IPS-18c (cell line): ENCODE measurements around the gene ECT2L.
A peak's percentile ranks its signal among the peaks of the same experiment; 100 is the strongest.

ENCODE experiments used
- H3K4me3 ChIP-seq: 2 replicates; pipeline ENCODE4 v1.7.0; 2013; ENCODE audit warnings: low read depth, mild to moderate bottlenecking, low read length, moderate library complexity; ENCODE audit not compliant: insufficient read depth
- H3K9me3 ChIP-seq: one replicate; pipeline ENCODE4 v1.6.1; 2013; ENCODE audit warnings: mild to moderate bottlenecking, low read length, moderate library complexity; ENCODE audit not compliant: control insufficient read depth, insufficient read depth

Gene ECT2L

GRCh38 chr6:138795809-138796603 lies at the start of gene ECT2L:
Gene ECT2L (plus strand): TSS chr6:138796087. CDS start chr6:138813275, 17,188 bp downstream.
- Histone ChIP-seq H3K9me3 (no peaks in the 10 kb centered on the region), H3K4me3 (peak within 1 kb of the TSS; percentile 42)

DNA sequence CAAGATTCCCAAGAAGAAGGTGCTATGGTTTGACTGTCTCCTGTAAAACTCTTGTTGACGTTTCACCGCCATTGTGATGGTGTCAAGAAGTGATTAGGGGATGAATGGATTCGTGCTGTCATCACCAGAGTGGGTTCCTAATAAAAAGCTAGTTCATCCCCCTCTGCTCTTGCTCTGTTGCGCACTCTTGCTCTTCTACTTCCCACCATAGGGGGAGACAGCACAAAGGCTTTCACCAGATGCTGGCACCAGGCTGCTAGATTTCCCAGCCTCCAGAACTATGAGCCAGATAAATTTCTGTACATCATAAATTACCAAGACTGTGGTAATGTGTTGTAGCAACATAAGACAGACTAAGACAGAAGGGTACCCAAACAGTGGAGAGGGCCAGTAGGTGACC lies 43.9 kb upstream of the ECT2L start:
- Histone ChIP-seq H3K4me3 (no peak overlapping the region), H3K9me3 (no peaks in the 10 kb centered on the region)

GRCh38 chr6:138757136-138757535 lies 38.8 kb upstream of the ECT2L start:
- Histone ChIP-seq H3K4me3 (no peak overlapping the region), H3K9me3 (no peaks in the 10 kb centered on the region)

DNA sequence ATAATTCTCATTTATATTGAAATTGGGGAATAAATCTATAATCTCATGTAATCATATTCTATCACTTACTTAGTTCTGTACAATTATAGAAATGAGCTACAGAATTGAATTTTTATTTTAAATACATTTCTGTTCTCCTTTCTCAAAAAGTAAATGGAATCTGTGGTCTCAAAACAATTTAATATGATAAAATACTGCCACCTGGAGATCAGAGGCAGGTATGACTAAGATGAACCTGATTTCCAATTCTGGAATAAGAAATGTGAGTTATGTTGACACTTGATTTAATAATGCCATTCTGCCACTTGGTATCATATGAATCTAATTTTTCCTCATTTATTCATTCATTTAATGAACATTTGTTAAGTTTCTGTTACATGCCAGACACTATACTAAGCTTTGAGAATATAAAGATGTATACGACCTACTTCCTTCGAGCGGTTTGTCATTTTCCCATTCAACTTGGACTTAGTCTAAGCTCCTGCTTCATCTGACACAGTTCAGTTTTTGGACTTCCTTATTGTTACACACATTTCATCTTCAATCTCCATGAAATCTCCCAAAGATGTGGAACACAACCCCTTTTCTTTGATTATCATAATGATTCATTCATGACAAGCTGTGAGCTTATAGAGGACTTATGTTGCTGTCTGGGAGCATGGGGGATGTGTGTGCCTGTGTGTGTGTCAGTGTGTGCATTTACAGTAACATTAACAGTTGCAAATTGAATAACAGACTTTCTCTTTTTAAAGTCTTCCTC lies 29.8 kb upstream of the ECT2L start:
- no peak overlapping the region for H3K4me3 ChIP-seq
- no peaks in the 10 kb centered on the region for H3K9me3 ChIP-seq

DNA sequence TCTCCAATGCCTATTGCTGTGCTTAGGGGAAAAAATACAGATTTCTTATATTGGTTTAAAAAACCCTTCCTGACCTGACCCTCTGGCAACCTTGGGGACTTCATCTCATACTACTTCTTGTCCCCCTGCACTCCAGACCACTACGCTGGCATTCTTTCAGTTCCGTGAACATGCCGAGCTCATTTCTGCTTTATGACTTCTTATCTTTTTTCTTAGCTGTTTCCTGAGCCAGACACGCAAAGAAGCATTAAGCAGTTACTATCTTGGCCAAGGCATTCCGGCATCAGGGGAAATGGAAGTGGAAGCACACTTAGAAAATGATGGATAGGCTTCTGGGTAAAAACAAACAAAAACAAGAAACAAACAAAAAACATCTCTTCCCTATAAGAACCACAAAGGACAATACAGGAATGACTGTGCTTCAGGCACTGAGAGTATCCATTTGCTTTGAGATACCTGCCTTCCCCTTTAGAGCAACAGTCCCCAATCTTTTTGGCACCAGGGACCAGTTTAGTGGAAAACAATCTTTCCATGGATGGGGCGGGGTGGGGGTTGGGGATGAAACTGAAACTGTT lies 26.7 kb upstream of the ECT2L start:
- H3K4me3 ChIP-seq = no peak overlapping the region
- no peaks in the 10 kb centered on the region for H3K9me3 ChIP-seq

GRCh38 chr6:138772596-138773176 lies 23.2 kb upstream of the ECT2L start:
- Histone ChIP-seq H3K4me3 (peak overlapping the region; percentile 98), H3K9me3 (no peaks in the 10 kb centered on the region)

GRCh38 chr6:138773177-138774091 lies 22.5 kb upstream of the ECT2L start, which contains the start of gene CCDC28A:
Gene CCDC28A (plus strand): TSS chr6:138773769. CDS start chr6:138776121, 2,352 bp downstream.
- Histone ChIP-seq H3K4me3 (peak within 1 kb of the TSS; percentile 98), H3K9me3 (no peaks in the 10 kb centered on the region)

DNA sequence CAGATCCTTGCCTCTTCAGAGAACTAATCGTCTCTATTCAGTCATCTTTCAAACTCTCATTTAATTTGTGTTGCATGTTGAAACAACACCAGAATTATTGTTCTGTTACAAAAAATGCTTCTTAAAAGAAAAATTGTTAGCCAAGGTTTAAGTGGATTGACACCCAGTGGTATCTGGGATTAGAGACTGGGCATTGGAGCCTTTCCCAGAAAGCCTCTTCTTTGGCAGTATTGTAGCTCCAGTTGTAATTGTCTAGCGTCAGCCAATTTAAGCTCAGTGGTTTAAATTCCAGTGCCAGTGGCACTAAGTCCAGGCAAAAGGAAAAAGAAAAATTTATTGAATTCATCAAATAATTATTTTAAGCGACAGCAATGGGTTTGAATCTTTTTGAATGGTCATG lies 21.5 kb upstream of the ECT2L start:
- Histone ChIP-seq H3K4me3 (peak overlapping the region; percentile 98), H3K9me3 (no peaks in the 10 kb centered on the region)

DNA sequence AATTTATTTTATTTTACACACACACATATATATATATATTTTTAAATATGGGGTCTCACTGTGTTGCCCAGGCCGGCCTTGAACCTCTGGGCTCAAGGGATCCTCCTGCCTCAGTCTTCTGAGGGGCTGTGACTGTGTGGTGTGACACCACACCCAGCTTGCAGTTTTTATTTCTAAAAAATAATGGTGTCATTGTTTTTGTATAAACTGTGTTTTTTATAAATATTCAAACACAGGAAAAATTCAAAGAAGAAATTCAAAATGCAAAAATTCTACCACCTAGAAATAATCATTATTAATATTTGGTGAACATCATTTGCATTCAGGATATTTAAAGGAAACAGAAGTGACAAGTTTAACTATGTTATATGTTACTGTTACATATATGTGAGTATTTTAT lies 19.2 kb upstream of the ECT2L start:
- Histone ChIP-seq H3K4me3 (no peak overlapping the region), H3K9me3 (no peaks in the 10 kb centered on the region)

- Histone ChIP-seq H3K9me3 (no peaks in the 10 kb centered on the region), H3K4me3 (no peak overlapping the region)
These were observed 17.6 kb upstream of the ECT2L start for GRCh38 chr6:138778331-138778730.

- no peaks in the 10 kb centered on the region for H3K9me3 ChIP-seq
- no peak overlapping the region for H3K4me3 ChIP-seq
These were observed 13.6 kb upstream of the ECT2L start for GRCh38 chr6:138782243-138782642.

DNA sequence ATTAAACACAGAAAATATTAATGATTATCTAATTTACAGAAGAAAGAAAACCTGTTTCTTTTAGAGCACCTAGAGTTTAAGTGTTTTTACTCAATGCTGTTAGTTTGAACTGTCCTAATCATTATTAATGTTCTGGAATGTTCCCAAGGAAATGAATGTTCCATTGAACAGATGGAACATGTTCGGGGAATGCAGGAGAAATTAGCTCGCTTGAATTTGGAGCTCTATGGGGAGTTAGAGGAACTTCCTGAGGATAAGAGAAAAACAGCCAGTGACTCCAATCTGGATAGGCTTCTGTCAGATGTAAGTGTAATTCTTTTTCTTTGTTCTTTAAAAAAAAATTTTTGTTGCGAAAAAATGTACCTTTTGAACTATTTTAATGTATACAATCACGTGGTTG lies 10.8 kb upstream of the ECT2L start:
- Histone ChIP-seq H3K9me3 (no peaks in the 10 kb centered on the region), H3K4me3 (no peak overlapping the region)

GRCh38 chr6:138785980-138786379 lies 9.9 kb upstream of the ECT2L start:
- H3K9me3 ChIP-seq = no peaks in the 10 kb centered on the region
- H3K4me3 ChIP-seq = no peak overlapping the region

- H3K4me3 ChIP-seq = no peak overlapping the region
- H3K9me3 ChIP-seq = no peaks in the 10 kb centered on the region
These were observed 8.7 kb upstream of the ECT2L start for GRCh38 chr6:138787138-138787537.

DNA sequence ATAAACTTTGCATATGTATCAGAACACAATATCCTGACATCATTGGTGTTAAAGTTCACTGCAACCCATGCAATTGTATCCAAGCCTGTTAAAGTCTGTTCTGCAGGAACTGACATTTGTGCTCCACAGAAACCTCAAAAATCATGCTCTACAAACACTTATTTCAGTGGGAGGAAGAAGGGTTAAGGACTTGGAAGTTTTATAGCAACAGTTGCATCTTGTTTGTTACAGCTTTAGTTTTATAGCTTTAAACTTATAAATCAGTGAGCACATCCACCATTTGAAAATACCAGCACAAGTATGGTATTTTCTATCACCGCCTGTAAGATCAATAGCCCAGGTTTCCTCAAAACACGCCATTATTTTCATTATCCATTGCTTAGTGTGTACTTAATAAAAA lies 884 bp downstream of the ECT2L start:
- no peak overlapping the region for H3K4me3 ChIP-seq
- no peaks in the 10 kb centered on the region for H3K9me3 ChIP-seq

GRCh38 chr6:138797806-138798446 lies 2.0 kb downstream of the ECT2L start:
- Histone ChIP-seq H3K4me3 (no peak overlapping the region), H3K9me3 (no peaks in the 10 kb centered on the region)
